Measurements from ENCODE around the gene TRIB2. TPM values are rescaled to one million over a fixed set of nuclear protein-coding genes. Genes with fewer than 3 reads are reported as not detected.

Gene TRIB2
- total and polyA plus RNA-seq, 2 donors (not counting 3 experiments of a cell fraction or from before 2014, with no cell fraction given) = 15.8 to 20.5 TPM

DNA sequence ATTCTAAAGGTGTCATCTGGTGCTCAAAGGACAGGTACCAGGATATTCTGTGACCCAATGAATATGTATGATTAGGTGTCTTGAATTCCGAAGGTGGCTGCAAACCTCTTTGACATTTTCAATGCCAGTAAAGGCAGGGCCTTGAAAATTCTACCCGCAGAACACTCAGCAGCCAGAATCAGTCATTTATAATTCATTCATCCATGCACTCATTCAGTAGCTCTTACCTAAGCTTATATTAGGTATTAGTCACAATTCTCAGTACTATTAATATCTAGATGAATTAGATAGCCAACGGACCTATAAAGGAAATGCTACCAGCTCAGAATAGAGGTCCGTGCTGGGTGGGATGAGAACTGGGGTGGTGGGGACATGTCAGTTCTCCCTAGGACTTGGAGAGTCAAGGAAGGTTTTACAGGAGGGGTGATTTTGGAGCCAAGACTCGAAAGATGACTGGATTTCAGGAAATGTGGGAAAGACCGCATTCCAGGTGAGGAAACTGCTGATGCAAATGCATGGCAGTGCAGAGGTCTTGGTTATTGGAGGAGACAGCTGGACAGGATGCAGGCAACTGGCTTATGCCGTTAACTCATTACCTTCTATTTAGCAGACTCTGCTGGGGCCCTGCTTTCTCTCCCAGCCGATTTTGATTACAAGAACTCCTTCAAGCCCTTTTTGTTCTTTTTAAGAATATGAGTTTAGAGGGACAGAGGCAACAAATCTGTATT is 7.2 kb downstream of the TRIB2 start:
- ChIA-PET POLR2A (no interaction called here), CTCF (interaction anchor here (1.1 to 2.2 kb wide), 5 partner anchors 8 to 283 kb away, joined by 3 to 9 read pairs (median 6); no protein-coding TSS in a partner anchor)
- FAIRE-seq (no peak), DNase-seq (ENCODE audit: low read depth, low spot score) (no peak)
- no peaks in the 10 kb centered on the region for H4K20me1 ChIP-seq (replicated peaks; ENCODE audit: control insufficient read depth, extremely low read depth, insufficient read depth, low read length)
- TF ChIP-seq EZH2 (IDR thresholded peaks at IDR 0.05; ENCODE audit: borderline replicate concordance, low read depth, low read length, severe bottlenecking) (no peak), POLR2A (IDR thresholded peaks at IDR 0.05; ENCODE audit: low read depth, low read length) (no peak), MYC (IDR thresholded peaks at IDR 0.05; ENCODE audit: low read depth, low read length) (no peak), POLR2AphosphoS5 (IDR thresholded peaks at IDR 0.05; ENCODE audit: insufficient read depth, low read depth, low read length) (no peak), GATA2 (IDR thresholded peaks at IDR 0.05; ENCODE audit: insufficient read depth, insufficient read length, low read depth, low read length) (no peak), FOS (IDR thresholded peaks at IDR 0.05; ENCODE audit: borderline replicate concordance, insufficient read depth, low read length) (no peak), JUN (IDR thresholded peaks at IDR 0.05; ENCODE audit: borderline replicate concordance, insufficient read depth, insufficient read length, low read depth) (no peak)
- TF ChIP-seq, protein P1, sequence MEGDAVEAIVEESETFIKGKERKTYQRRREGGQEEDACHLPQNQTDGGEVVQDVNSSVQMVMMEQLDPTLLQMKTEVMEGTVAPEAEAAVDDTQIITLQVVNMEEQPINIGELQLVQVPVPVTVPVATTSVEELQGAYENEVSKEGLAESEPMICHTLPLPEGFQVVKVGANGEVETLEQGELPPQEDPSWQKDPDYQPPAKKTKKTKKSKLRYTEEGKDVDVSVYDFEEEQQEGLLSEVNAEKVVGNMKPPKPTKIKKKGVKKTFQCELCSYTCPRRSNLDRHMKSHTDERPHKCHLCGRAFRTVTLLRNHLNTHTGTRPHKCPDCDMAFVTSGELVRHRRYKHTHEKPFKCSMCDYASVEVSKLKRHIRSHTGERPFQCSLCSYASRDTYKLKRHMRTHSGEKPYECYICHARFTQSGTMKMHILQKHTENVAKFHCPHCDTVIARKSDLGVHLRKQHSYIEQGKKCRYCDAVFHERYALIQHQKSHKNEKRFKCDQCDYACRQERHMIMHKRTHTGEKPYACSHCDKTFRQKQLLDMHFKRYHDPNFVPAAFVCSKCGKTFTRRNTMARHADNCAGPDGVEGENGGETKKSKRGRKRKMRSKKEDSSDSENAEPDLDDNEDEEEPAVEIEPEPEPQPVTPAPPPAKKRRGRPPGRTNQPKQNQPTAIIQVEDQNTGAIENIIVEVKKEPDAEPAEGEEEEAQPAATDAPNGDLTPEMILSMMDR (IDR thresholded peaks at IDR 0.05; ENCODE audit: extremely low read depth in 1 of 2, insufficient read depth in 1 of 2, low read depth in 1 of 2, low read length in 2 of 2) = no peak
- TF ChIP-seq, protein P2, sequence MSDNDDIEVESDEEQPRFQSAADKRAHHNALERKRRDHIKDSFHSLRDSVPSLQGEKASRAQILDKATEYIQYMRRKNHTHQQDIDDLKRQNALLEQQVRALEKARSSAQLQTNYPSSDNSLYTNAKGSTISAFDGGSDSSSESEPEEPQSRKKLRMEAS (IDR thresholded peaks at IDR 0.05; ENCODE audit: insufficient read depth, insufficient read length) = no peak
- H3K4me1 ChIP-seq (ENCODE audit: control insufficient read depth, extremely low read depth, insufficient read depth, low read length) = peaks cover 6% of the 10 kb centered on the region
- dilution Hi-C loops (cut with MboI; ENCODE audit: extremely low pct_ligation_motif_present, low sequenced_read_pairs) = loop anchor here (25.0 kb wide), 1 partner anchor 162 kb away; no protein-coding TSS in a partner anchor
- intact Hi-C loops (cut with micrococcal nuclease) = no loop called here
- no peaks in the 10 kb centered on the region for H3K9me3 ChIP-seq (replicated peaks; ENCODE audit: control insufficient read depth, insufficient read depth, low read length)
- H3K9ac ChIP-seq (replicated peaks; ENCODE audit: extremely low read depth, insufficient read depth, low read length) = no peak overlapping the region
- H3K4me3 ChIP-seq (replicated peaks in 1 of 3; ENCODE audit: insufficient read depth in 1 of 3, low read depth in 1 of 3, low read length in 3 of 3) = no peak overlapping the region
- H2AFZ ChIP-seq (ENCODE audit: low read depth, low read length) = no peak overlapping the region
- H3K4me2 ChIP-seq (ENCODE audit: insufficient read depth, low read length) = no peak overlapping the region
- H3K79me2 ChIP-seq (ENCODE audit: control insufficient read depth, insufficient read depth, low read length) = no peaks in the 10 kb centered on the region
- no TSS peak for BruUV-seq (replicated peaks)
- no peaks in the 10 kb centered on the region for H3K27me3 ChIP-seq (ENCODE audit: control insufficient read depth in 2 of 2, insufficient read depth in 2 of 2, low read length in 2 of 2)
- H3K36me3 ChIP-seq (ENCODE audit: control insufficient read depth in 2 of 2, extremely low read depth in 1 of 2, insufficient read depth in 2 of 2, low read length in 2 of 2) = peaks cover 0 to 21% of the 10 kb centered on the region in 2 experiments
- H3K27ac ChIP-seq (ENCODE audit: insufficient read depth, low read depth, low read length) = no peak overlapping the region
- H3K9me1 ChIP-seq (replicated peaks; ENCODE audit: control insufficient read depth, extremely low read depth, insufficient read depth, low read length) = no peaks in the 10 kb centered on the region
